HepG2 (cell line): Measurements from ENCODE around the gene UNC50. TPM values are rescaled to one million over a fixed set of nuclear protein-coding genes. Genes with fewer than 3 reads are reported as not detected.

Source experiments
- ATAD3A ChIP-seq: sonication (generic); formaldehyde crosslinking; IDR thresholded peaks from 2 replicates; pipeline ENCODE4 v1.4.0; 2020; ENCODE audit warnings: missing genetic modification reagents
- CERS6 ChIP-seq: sonication (generic); formaldehyde crosslinking; IDR thresholded peaks from 2 replicates; pipeline ENCODE4 v1.5.0; 2020; ENCODE audit warnings: missing genetic modification reagents
- ELF4 ChIP-seq: sonication (generic); formaldehyde crosslinking; IDR thresholded peaks from 2 replicates; pipeline ENCODE4 v1.5.0; 2020; ENCODE audit warnings: missing genetic modification reagents, mild to moderate bottlenecking, moderate library complexity, borderline replicate concordance
- FOSL2 ChIP-seq: sonication (generic); formaldehyde crosslinking; IDR thresholded peaks from 2 replicates; pipeline ENCODE4 v1.4.0; 2020; ENCODE audit warnings: missing genetic modification reagents
- HIVEP1 ChIP-seq: sonication (generic); formaldehyde crosslinking; IDR thresholded peaks from 2 replicates; pipeline ENCODE4 v1.4.0; 2020; ENCODE audit warnings: mild to moderate bottlenecking, missing genetic modification reagents
- KLF16 ChIP-seq, 2 experiments: sonication (generic) in 1 of 2; formaldehyde crosslinking in 1 of 2; IDR thresholded peaks; 2 replicates each; pipeline versions ENCODE4 v1.6.1 to v1.8.0; 2016 to 2023; ENCODE audit warnings: missing genetic modification reagents in 2 of 2, missing compliant biosample characterization in 1 of 2
- MAX ChIP-seq: IDR thresholded peaks from 2 replicates; pipeline ENCODE4 v1.6.1; 2012; ENCODE audit warnings: inconsistent platforms
- SMARCE1 ChIP-seq: fragments of 450-650 bp; IDR thresholded peaks from 2 replicates; pipeline ENCODE4 v1.6.1; 2017; ENCODE audit warnings: borderline replicate concordance
- SP2 ChIP-seq: sonication (generic); formaldehyde crosslinking; IDR thresholded peaks from 2 replicates; pipeline ENCODE4 v1.5.1; 2020; ENCODE audit warnings: mild to moderate bottlenecking, missing genetic modification reagents
- SRSF9 ChIP-seq: fragments of 200-400 bp; formaldehyde crosslinking; IDR thresholded peaks from 2 replicates; pipeline ENCODE4 v1.6.1; 2018; ENCODE audit warnings: borderline replicate concordance, mild to moderate bottlenecking, low read depth, low read length; ENCODE audit not compliant: insufficient read depth, poor library complexity, severe bottlenecking
- TBX3 ChIP-seq: fragments of 450-650 bp; IDR thresholded peaks from 2 replicates; pipeline ENCODE4 v1.6.1; 2017; ENCODE audit warnings: antibody characterized with exemption, mild to moderate bottlenecking, inconsistent platforms, borderline replicate concordance
- TSC22D2 ChIP-seq: sonication (generic); formaldehyde crosslinking; IDR thresholded peaks from 2 replicates; pipeline ENCODE4 v1.5.1; 2020; ENCODE audit warnings: missing genetic modification reagents, mild to moderate bottlenecking, borderline replicate concordance
- ZBTB46 ChIP-seq: sonication (generic); formaldehyde crosslinking; IDR thresholded peaks from 2 replicates; pipeline ENCODE4 v1.4.0; 2020; ENCODE audit warnings: mild to moderate bottlenecking, missing genetic modification reagents, borderline replicate concordance
- ZFAT ChIP-seq: sonication (generic); formaldehyde crosslinking; conservative IDR thresholded peaks from 2 replicates; pipeline ENCODE4 v1.8.1; 2023; ENCODE audit warnings: missing genetic modification reagents, inconsistent platforms
- ZKSCAN8 ChIP-seq: IDR thresholded peaks from 2 replicates; pipeline ENCODE4 v1.6.1; 2016; ENCODE audit warnings: borderline replicate concordance, missing genetic modification reagents, missing compliant biosample characterization
- ZNF143 ChIP-seq: sonication (generic); formaldehyde crosslinking; IDR thresholded peaks from 2 replicates; pipeline ENCODE4 v1.4.0; 2020; ENCODE audit warnings: missing genetic modification reagents
- ZNF234 ChIP-seq: sonication (generic); formaldehyde crosslinking; conservative IDR thresholded peaks from 2 replicates; pipeline ENCODE4 v1.5.1; 2020; ENCODE audit warnings: mild to moderate bottlenecking, missing genetic modification reagents
- ZNF235 ChIP-seq: sonication (generic); formaldehyde crosslinking; IDR thresholded peaks from 2 replicates; pipeline ENCODE4 v1.8.1; 2023; ENCODE audit warnings: mild to moderate bottlenecking, missing genetic modification reagents, borderline replicate concordance
- ZNF280B ChIP-seq: sonication (generic); formaldehyde crosslinking; IDR thresholded peaks from 2 replicates; pipeline ENCODE4 v1.5.0; 2020; ENCODE audit warnings: missing genetic modification reagents, mild to moderate bottlenecking, borderline replicate concordance
- ZNF282 ChIP-seq: fragments of 450-650 bp; IDR thresholded peaks from 2 replicates; pipeline ENCODE4 v1.6.1; 2018; ENCODE audit not compliant: partially characterized antibody
- ZNF720 ChIP-seq: sonication (generic); formaldehyde crosslinking; IDR thresholded peaks from 2 replicates; pipeline ENCODE4 v1.4.0; 2020; ENCODE audit warnings: missing genetic modification reagents
- polyA plus RNA-seq, 8 experiments: library from polyadenylated mRNA; depleted of rRNA in 3 of 8; stranded (reverse) in 7 of 8; unstranded in 1 of 8; fragments of >200 nt; fragmentation: Illumina TruSeq in 4 of 8; extraction: Trizol in 4 of 8; gene quantifications; 2 replicates each; pipeline versions ENCODE4 v1.2.1 to v1.2.3, GENCODE V29; 2011 to 2016; ENCODE audit warnings: low read depth in 4 of 8, missing spikeins in 1 of 8, mixed read lengths in 1 of 8; ENCODE audit not compliant: insufficient read depth in 1 of 8
- total RNA-seq, 5 experiments: library from RNA; depleted of rRNA; stranded (reverse); fragments of >200 nt; fragmentation: Illumina TruSeq; extraction: Trizol; gene quantifications; 2 replicates each; pipeline ENCODE4 v1.2.3, GENCODE V29; 2016; ENCODE audit warnings: low read depth in 1 of 5

UNC50 gene
- total and polyA plus RNA-seq, 2 of the 13 experiments (the other 11 are each of a cell fraction or from before 2014, with no cell fraction given) = 92.6 to 95.6 TPM

- TF ChIP-seq ZNF235 (peak; percentile 66; the same call in 1 of the 2 replicates), FOSL2 (CRISPR knock-in tag) (peak; percentile 72), KLF16 (CRISPR knock-in tag; IDR thresholded peaks at IDR 0.05) (peak in 1 of 2 experiments; percentile 100; a peak in 2 of 4 replicates), SRSF9 (no peak), ZBTB46 (CRISPR knock-in tag) (no peak), ZFAT (peak; percentile 85; the same call in 1 of the 2 replicates), ZNF280B (peak; percentile 98), ELF4 (CRISPR knock-in tag) (no peak; the same call in 1 of the 2 replicates), CERS6 (peak; percentile 39; the same call in 1 of the 2 replicates), SP2 (peak; percentile 75), ZNF143 (CRISPR knock-in tag) (peak; percentile 72), TSC22D2 (CRISPR knock-in tag) (peak; percentile 90; the same call in 1 of the 2 replicates), ZKSCAN8 (CRISPR knock-in tag) (no peak; the same call in none of the 2 replicates), MAX (peak; percentile 93), ZNF282 (no peak), TBX3 (peak; percentile 43; the same call in 1 of the 2 replicates), SMARCE1 (no peak), ZNF720 (CRISPR knock-in tag) (peak; percentile 41), ATAD3A (CRISPR knock-in tag) (peak; percentile 88; the same call in 1 of the 2 replicates), HIVEP1 (CRISPR knock-in tag) (peak; percentile 95), ZNF234 (0 out of 2 replicates have a peak, but pooled peaks have one; percentile 81)
Measured at GRCh38 chr2:98608116-98608961, at the start of gene UNC50, which contains the start of gene COA5 (continued).
